HepG2 (cell line): Measurements from ENCODE around the gene IER5L. TPM values are rescaled to one million over a fixed set of nuclear protein-coding genes. Genes with fewer than 3 reads are reported as not detected.

Experiments
- ARHGAP35 ChIP-seq: sonication (generic); formaldehyde crosslinking; IDR thresholded peaks from 2 replicates; pipeline ENCODE4 v1.9.0; 2022; ENCODE audit warnings: mild to moderate bottlenecking, inconsistent platforms, moderate library complexity, missing genetic modification reagents, borderline replicate concordance
- ASH2L ChIP-seq: fragments of 300-600, 200-600 bp; sonication (generic); IDR thresholded peaks from 2 replicates; pipeline ENCODE4 v1.7.0; 2017; ENCODE audit warnings: low read depth, mild to moderate bottlenecking, moderate library complexity, mixed read lengths, low read length; ENCODE audit not compliant: insufficient read length
- CENPBD1 ChIP-seq: sonication (generic); formaldehyde crosslinking; IDR thresholded peaks from 2 replicates; pipeline ENCODE4 v1.8.0; 2022; ENCODE audit warnings: missing genetic modification reagents, low read depth, mild to moderate bottlenecking, borderline replicate concordance
- EHMT2 ChIP-seq: fragments of 200-600 bp; sonication (generic); IDR thresholded peaks from 2 replicates; pipeline ENCODE4 v1.7.0; 2017; ENCODE audit warnings: antibody characterized with exemption, low read depth, low read length, borderline replicate concordance
- HDAC2 ChIP-seq: sonication (generic); formaldehyde crosslinking; IDR thresholded peaks from 2 replicates; pipeline ENCODE4 v1.4.0; 2020; ENCODE audit warnings: missing genetic modification reagents
- KLF16 ChIP-seq, 2 experiments: sonication (generic) in 1 of 2; formaldehyde crosslinking in 1 of 2; IDR thresholded peaks; 2 replicates each; pipeline versions ENCODE4 v1.6.1 to v1.8.0; 2016 to 2023; ENCODE audit warnings: missing genetic modification reagents in 2 of 2, missing compliant biosample characterization in 1 of 2
- LCORL ChIP-seq, 2 experiments: fragments of 450-650 bp in 1 of 2; sonication (generic) in 1 of 2; formaldehyde crosslinking in 1 of 2; IDR thresholded peaks; 2 replicates each; pipeline versions ENCODE4 v1.5.0 to v1.6.1; 2017 to 2020; ENCODE audit warnings: antibody characterized with exemption in 1 of 2, missing genetic modification reagents in 1 of 2
- MXI1 ChIP-seq: IDR thresholded peaks from 3 replicates; pipeline ENCODE4 v1.6.1; 2012; ENCODE audit warnings: low read depth, low read length, inconsistent platforms, borderline replicate concordance
- NAIF1 ChIP-seq: sonication (generic); formaldehyde crosslinking; IDR thresholded peaks from 2 replicates; pipeline ENCODE4 v1.5.0; 2020; ENCODE audit warnings: mild to moderate bottlenecking, missing genetic modification reagents, borderline replicate concordance
- POLR2AphosphoS5 ChIP-seq: IDR thresholded peaks from 2 replicates; pipeline ENCODE4 v1.6.1; 2012; ENCODE audit warnings: low read depth, low read length
- TARDBP ChIP-seq: sonication (generic); formaldehyde crosslinking; IDR thresholded peaks from 2 replicates; pipeline ENCODE4 v1.8.0; 2022; ENCODE audit warnings: mild to moderate bottlenecking, missing genetic modification reagents
- THAP8 ChIP-seq: sonication (generic); formaldehyde crosslinking; IDR thresholded peaks from 2 replicates; pipeline ENCODE4 v1.5.1; 2020; ENCODE audit warnings: missing genetic modification reagents, mild to moderate bottlenecking, borderline replicate concordance
- ZBTB21 ChIP-seq: sonication (generic); formaldehyde crosslinking; IDR thresholded peaks from 2 replicates; pipeline ENCODE4 v1.4.0; 2020; ENCODE audit warnings: missing genetic modification reagents
- ZFY ChIP-seq: sonication (generic); formaldehyde crosslinking; IDR thresholded peaks from 2 replicates; pipeline ENCODE4 v1.4.0; 2020; ENCODE audit warnings: missing genetic modification reagents
- ZNF232 ChIP-seq: sonication (generic); formaldehyde crosslinking; IDR thresholded peaks from 2 replicates; pipeline ENCODE4 v1.4.0; 2020; ENCODE audit warnings: missing genetic modification reagents, borderline replicate concordance
- ZNF296 ChIP-seq: sonication (generic); formaldehyde crosslinking; conservative IDR thresholded peaks from 2 replicates; pipeline ENCODE4 v1.5.0; 2020; ENCODE audit warnings: mild to moderate bottlenecking, missing genetic modification reagents
- ZNF431 ChIP-seq: sonication (generic); formaldehyde crosslinking; IDR thresholded peaks from 2 replicates; pipeline ENCODE4 v1.9.0; 2022; ENCODE audit warnings: missing genetic modification reagents, low read depth, mild to moderate bottlenecking, borderline replicate concordance
- ZNF558 ChIP-seq: sonication (generic); formaldehyde crosslinking; IDR thresholded peaks from 2 replicates; pipeline ENCODE4 v1.9.0; 2022; ENCODE audit warnings: mild to moderate bottlenecking, missing genetic modification reagents, borderline replicate concordance
- ZNF710 ChIP-seq: sonication (generic); formaldehyde crosslinking; IDR thresholded peaks from 2 replicates; pipeline ENCODE4 v1.5.0; 2020; ENCODE audit warnings: mild to moderate bottlenecking, missing genetic modification reagents, borderline replicate concordance
- ZNF883 ChIP-seq: sonication (generic); formaldehyde crosslinking; IDR thresholded peaks from 2 replicates; pipeline ENCODE4 v1.5.1; 2020; ENCODE audit warnings: mild to moderate bottlenecking, missing genetic modification reagents; ENCODE audit errors: not compliant biosample characterization
- polyA plus RNA-seq, 8 experiments: library from polyadenylated mRNA; depleted of rRNA in 3 of 8; stranded (reverse) in 7 of 8; unstranded in 1 of 8; fragments of >200 nt; fragmentation: Illumina TruSeq in 4 of 8; extraction: Trizol in 4 of 8; gene quantifications; 2 replicates each; pipeline versions ENCODE4 v1.2.1 to v1.2.3, GENCODE V29; 2011 to 2016; ENCODE audit warnings: low read depth in 4 of 8, missing spikeins in 1 of 8, mixed read lengths in 1 of 8; ENCODE audit not compliant: insufficient read depth in 1 of 8
- total RNA-seq, 5 experiments: library from RNA; depleted of rRNA; stranded (reverse); fragments of >200 nt; fragmentation: Illumina TruSeq; extraction: Trizol; gene quantifications; 2 replicates each; pipeline ENCODE4 v1.2.3, GENCODE V29; 2016; ENCODE audit warnings: low read depth in 1 of 5
- TF ChIP-seq, protein P1 (sequence below): sonication (generic); formaldehyde crosslinking; IDR thresholded peaks from 2 replicates; pipeline ENCODE4 v1.9.0; 2021; ENCODE audit warnings: missing genetic modification reagents, borderline replicate concordance
- TF ChIP-seq, protein P2 (sequence below): IDR thresholded peaks from 2 replicates; pipeline ENCODE4 v1.6.1; 2018; ENCODE audit warnings: missing genetic modification reagents

Gene IER5L
- total and polyA plus RNA-seq, 2 of the 13 experiments (the other 11 are each of a cell fraction or from before 2014, with no cell fraction given): 1.8 to 3.3 TPM

DNA sequence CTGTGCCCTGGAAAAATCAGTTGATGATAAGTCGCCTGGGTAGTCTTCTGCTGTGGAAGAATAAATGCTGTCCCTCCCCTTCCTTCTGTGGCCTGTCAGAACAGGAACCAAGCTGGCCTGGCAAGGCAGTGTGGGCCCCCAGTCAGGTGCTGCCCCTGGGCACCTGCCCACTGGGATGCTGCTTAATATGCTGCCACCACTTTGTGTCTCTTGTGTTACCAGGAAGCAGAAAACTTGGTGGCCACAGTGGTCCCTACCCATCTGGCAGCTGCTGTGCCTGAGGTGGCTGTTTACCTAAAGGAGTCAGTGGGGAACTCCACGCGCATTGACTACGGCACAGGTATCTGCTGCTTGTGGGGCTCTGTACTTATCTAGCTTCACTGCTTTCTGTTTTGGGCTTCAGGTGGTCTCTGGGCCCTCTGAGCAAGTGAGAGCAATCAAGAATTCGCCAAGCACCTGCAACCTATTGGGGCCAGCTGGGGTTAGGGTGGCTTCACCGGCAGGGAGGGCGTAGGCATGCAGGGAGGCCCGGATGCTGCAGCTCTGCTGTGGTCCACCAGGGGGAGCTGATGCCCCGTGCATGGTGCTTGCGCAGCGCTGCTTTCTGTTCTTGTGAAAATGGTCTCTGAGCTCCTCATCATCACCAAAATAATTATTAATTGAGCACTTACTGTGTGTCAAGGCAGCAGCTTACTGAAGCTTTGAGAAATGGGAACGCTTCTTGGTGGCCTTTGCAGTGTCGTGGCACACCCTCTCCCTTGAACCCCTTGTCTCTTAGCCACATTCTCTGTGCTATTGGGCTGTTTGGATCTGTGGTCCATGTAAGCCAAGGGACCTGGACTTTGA, 46.5 kb downstream of the IER5L start (continued):
- TF ChIP-seq, protein P1, sequence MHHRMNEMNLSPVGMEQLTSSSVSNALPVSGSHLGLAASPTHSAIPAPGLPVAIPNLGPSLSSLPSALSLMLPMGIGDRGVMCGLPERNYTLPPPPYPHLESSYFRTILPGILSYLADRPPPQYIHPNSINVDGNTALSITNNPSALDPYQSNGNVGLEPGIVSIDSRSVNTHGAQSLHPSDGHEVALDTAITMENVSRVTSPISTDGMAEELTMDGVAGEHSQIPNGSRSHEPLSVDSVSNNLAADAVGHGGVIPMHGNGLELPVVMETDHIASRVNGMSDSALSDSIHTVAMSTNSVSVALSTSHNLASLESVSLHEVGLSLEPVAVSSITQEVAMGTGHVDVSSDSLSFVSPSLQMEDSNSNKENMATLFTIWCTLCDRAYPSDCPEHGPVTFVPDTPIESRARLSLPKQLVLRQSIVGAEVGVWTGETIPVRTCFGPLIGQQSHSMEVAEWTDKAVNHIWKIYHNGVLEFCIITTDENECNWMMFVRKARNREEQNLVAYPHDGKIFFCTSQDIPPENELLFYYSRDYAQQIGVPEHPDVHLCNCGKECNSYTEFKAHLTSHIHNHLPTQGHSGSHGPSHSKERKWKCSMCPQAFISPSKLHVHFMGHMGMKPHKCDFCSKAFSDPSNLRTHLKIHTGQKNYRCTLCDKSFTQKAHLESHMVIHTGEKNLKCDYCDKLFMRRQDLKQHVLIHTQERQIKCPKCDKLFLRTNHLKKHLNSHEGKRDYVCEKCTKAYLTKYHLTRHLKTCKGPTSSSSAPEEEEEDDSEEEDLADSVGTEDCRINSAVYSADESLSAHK (CRISPR knock-in tag): no peak
- TF ChIP-seq ARHGAP35 (CRISPR knock-in tag) (no peak), ZNF710 (CRISPR knock-in tag) (no peak), LCORL (IDR thresholded peaks at IDR 0.05) (no peak), LCORL (CRISPR knock-in tag; IDR thresholded peaks at IDR 0.05) (no peak), ZNF558 (CRISPR knock-in tag) (no peak), NAIF1 (CRISPR knock-in tag) (no peak), ZFY (CRISPR knock-in tag) (peak; percentile 22; the same call in 1 of the 2 replicates), POLR2AphosphoS5 (no peak), ZNF883 (peak; percentile 26), TARDBP (CRISPR knock-in tag) (no peak), ZNF296 (CRISPR knock-in tag) (no peak), MXI1 (no peak), ZNF431 (CRISPR knock-in tag) (no peak), THAP8 (CRISPR knock-in tag) (no peak), EHMT2 (no peak), ASH2L (no peak), HDAC2 (no peak), ZBTB21 (no peak), ZNF232 (CRISPR knock-in tag) (no peak), CENPBD1 (CRISPR knock-in tag) (no peak), KLF16 (CRISPR knock-in tag; IDR thresholded peaks at IDR 0.05) (no peak)
- TF ChIP-seq, protein P2, sequence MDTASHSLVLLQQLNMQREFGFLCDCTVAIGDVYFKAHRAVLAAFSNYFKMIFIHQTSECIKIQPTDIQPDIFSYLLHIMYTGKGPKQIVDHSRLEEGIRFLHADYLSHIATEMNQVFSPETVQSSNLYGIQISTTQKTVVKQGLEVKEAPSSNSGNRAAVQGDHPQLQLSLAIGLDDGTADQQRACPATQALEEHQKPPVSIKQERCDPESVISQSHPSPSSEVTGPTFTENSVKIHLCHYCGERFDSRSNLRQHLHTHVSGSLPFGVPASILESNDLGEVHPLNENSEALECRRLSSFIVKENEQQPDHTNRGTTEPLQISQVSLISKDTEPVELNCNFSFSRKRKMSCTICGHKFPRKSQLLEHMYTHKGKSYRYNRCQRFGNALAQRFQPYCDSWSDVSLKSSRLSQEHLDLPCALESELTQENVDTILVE: no peak
